Measurements from ENCODE around the gene ATP1B3. TPM values are rescaled to one million over a fixed set of nuclear protein-coding genes. Genes with fewer than 3 reads are reported as not detected.
"Not testable (repeated sequence)": the region's sequence is repeated elsewhere in the genome, so short reads cannot be mapped to it uniquely, and the experiment has no call there.

The ATP1B3 gene
- total RNA-seq, 1 donor from 2014 or later: 147 TPM

GRCh38 chr3:141960731-141961130, 84.3 kb downstream of the ATP1B3 start:
- no peaks in the 10 kb centered on the region for H3K27me3 Mint-ChIP-seq (ENCODE audit: low read depth)
- no peaks in the 10 kb centered on the region for H3K9me3 Mint-ChIP-seq
- H3K4me3 Mint-ChIP-seq: no peak overlapping the region
- no peak for DNase-seq (ENCODE audit: low read depth, low spot score)
- no peak overlapping the region for H3K27ac Mint-ChIP-seq (ENCODE audit: unreplicated experiment)
- H3K4me1 Mint-ChIP-seq: peaks cover 7% of the 10 kb centered on the region
- TF ChIP-seq CTCF (conservative IDR thresholded peaks at IDR 0.05): no peak
- H3K36me3 Mint-ChIP-seq (ENCODE audit: low read depth): peaks cover 15% of the 10 kb centered on the region

GRCh38 chr3:141963301-141963700, 86.9 kb downstream of the ATP1B3 start:
- Mint-ChIP-seq H3K27ac (ENCODE audit: unreplicated experiment) (no peak overlapping the region), H3K4me3 (no peak overlapping the region), H3K36me3 (ENCODE audit: low read depth) (peaks cover 10% of the 10 kb centered on the region), H3K4me1 (peaks cover 7% of the 10 kb centered on the region), H3K27me3 (ENCODE audit: low read depth) (no peaks in the 10 kb centered on the region), H3K9me3 (no peaks in the 10 kb centered on the region)
- TF ChIP-seq CTCF (conservative IDR thresholded peaks at IDR 0.05): no peak
- no peak for DNase-seq (ENCODE audit: low read depth, low spot score)

- Mint-ChIP-seq H3K4me3 (no peak overlapping the region), H3K9me3 (no peaks in the 10 kb centered on the region), H3K27ac (ENCODE audit: unreplicated experiment) (no peak overlapping the region), H3K27me3 (ENCODE audit: low read depth) (no peaks in the 10 kb centered on the region), H3K36me3 (ENCODE audit: low read depth) (peaks cover 9% of the 10 kb centered on the region), H3K4me1 (peaks cover 3% of the 10 kb centered on the region)
- no peak for TF ChIP-seq CTCF (conservative IDR thresholded peaks at IDR 0.05)
- no peak for DNase-seq (ENCODE audit: low read depth, low spot score)
These were observed 89.0 kb downstream of the ATP1B3 start for GRCh38 chr3:141965471-141965870.

DNA sequence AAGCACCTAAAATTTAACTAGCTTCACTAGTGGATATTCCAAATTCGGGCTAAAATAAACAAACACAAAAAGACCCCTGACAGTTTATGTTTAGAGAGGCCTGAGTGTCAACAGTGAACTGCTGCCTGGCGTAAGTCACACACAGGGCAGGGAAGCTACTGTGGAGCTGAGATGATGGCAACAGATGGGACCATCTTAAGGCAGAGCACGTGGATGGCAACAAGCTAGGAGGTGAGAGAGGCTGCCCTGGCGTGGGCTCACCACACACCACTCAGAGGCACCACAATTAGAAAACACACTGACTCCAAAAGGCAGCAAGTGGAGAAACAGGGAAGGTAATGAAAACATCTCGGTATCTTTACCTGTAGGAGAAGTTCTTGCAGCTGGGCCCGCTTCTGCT, 93.3 kb downstream of the ATP1B3 start:
- Mint-ChIP-seq H3K36me3 (ENCODE audit: low read depth) (peaks cover 5% of the 10 kb centered on the region), H3K27ac (ENCODE audit: unreplicated experiment) (peak overlapping the region; percentile 37), H3K4me3 (no peak overlapping the region), H3K4me1 (no peaks in the 10 kb centered on the region), H3K9me3 (no peaks in the 10 kb centered on the region), H3K27me3 (ENCODE audit: low read depth) (no peaks in the 10 kb centered on the region)
- DNase-seq (ENCODE audit: low read depth, low spot score): no peak
- no peak for TF ChIP-seq CTCF (conservative IDR thresholded peaks at IDR 0.05)

- no peaks in the 10 kb centered on the region for H3K4me1 Mint-ChIP-seq
- no peak for DNase-seq (ENCODE audit: low read depth, low spot score)
- no peak overlapping the region for H3K27ac Mint-ChIP-seq (ENCODE audit: unreplicated experiment)
- no peaks in the 10 kb centered on the region for H3K9me3 Mint-ChIP-seq
- no peaks in the 10 kb centered on the region for H3K27me3 Mint-ChIP-seq (ENCODE audit: low read depth)
- peaks cover 9% of the 10 kb centered on the region for H3K36me3 Mint-ChIP-seq (ENCODE audit: low read depth)
- no peak overlapping the region for H3K4me3 Mint-ChIP-seq
- TF ChIP-seq CTCF (conservative IDR thresholded peaks at IDR 0.05): no peak
These were observed 95.1 kb downstream of the ATP1B3 start for GRCh38 chr3:141971571-141971970.

- H3K36me3 Mint-ChIP-seq (ENCODE audit: low read depth): peaks cover 9% of the 10 kb centered on the region
- no peaks in the 10 kb centered on the region for H3K27me3 Mint-ChIP-seq (ENCODE audit: low read depth)
- H3K9me3 Mint-ChIP-seq: no peaks in the 10 kb centered on the region
These were observed 96.0 kb downstream of the ATP1B3 start for GRCh38 chr3:141972399-141972798.

DNA sequence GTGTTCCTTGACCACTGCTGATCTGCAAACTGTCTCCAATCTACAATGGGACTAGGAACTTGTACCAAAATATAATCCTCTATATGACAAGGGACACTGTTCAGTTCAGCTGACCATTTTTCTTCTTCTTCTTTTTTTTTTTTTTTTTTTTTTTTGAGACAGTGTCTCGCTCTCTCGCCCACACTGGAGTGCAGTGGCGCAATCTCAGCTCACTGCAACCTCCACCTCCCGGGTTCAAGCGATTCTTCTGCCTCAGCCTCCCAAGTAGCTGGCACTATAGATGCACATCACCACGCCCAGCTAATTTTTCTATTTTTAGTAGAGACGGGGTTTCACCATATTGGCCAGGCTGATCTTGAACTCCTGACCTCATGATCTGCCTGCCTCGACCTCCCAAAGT, 98.3 kb downstream of the ATP1B3 start:
- not testable (repeated sequence) for DNase-seq (ENCODE audit: low read depth, low spot score); H3K4me3 Mint-ChIP-seq; H3K27ac Mint-ChIP-seq (ENCODE audit: unreplicated experiment); H3K4me1 Mint-ChIP-seq; H3K9me3 Mint-ChIP-seq; H3K27me3 Mint-ChIP-seq (ENCODE audit: low read depth)
- peaks cover 13% of the 10 kb centered on the region for H3K36me3 Mint-ChIP-seq (ENCODE audit: low read depth)

More at GRCh38 chr3:141972399-141972798, 96.0 kb downstream of the ATP1B3 start:
- Mint-ChIP-seq H3K27ac (ENCODE audit: unreplicated experiment) (no peak overlapping the region), H3K4me3 (no peak overlapping the region), H3K4me1 (no peaks in the 10 kb centered on the region)
- no peak for TF ChIP-seq CTCF (conservative IDR thresholded peaks at IDR 0.05)
- DNase-seq (ENCODE audit: low read depth, low spot score): no peak

Measured in neural crest cell (in vitro differentiated cells).